Left lung (tissue), 10 donors: ENCODE data around the gene SMIM36. TPM values are rescaled to one million over a fixed set of nuclear protein-coding genes. Genes with fewer than 3 reads are reported as not detected.
A peak's percentile ranks its signal among the peaks of the same experiment; 100 is the strongest.

Source experiments
- ATAC-seq: fragments of 200-7000 bp; cut with Tn5 transposase; one replicate; pipeline ENCODE4 v1.9.1; 2020; ENCODE audit warnings: moderate library complexity
- DNase-seq, 4 donors: peaks; one replicate each; pipeline ENCODE4 v3.0.0-alpha.2; 2013 to 2020
- H3K27ac ChIP-seq, 2 donors: fragments of 200-600 bp; sonication (generic) in 1 of 2; one replicate each; pipeline versions ENCODE4 v1.5.0 to v1.8.0; 2020 to 2021
- H3K27me3 ChIP-seq, 2 donors: fragments of 200-600 bp; sonication (generic) in 1 of 2; one replicate each; pipeline versions ENCODE4 v1.5.0 to v1.8.0; 2020 to 2021
- H3K36me3 ChIP-seq, 2 donors: fragments of 200-600 bp; sonication (generic) in 1 of 2; one replicate each; pipeline versions ENCODE4 v1.5.0 to v1.8.0; 2020 to 2021
- H3K4me1 ChIP-seq, 2 donors: fragments of 200-600 bp; one replicate each; pipeline ENCODE4 v1.8.0; 2021
- H3K4me3 ChIP-seq, 2 donors: fragments of 200-600 bp; sonication (generic) in 1 of 2; one replicate each; pipeline versions ENCODE4 v1.5.0 to v1.8.0; 2020 to 2021; ENCODE audit warnings: mild to moderate bottlenecking in 1 of 2
- H3K9me3 ChIP-seq, 2 donors: fragments of 200-600 bp; sonication (generic) in 1 of 2; one replicate each; pipeline versions ENCODE4 v1.5.0 to v1.8.0; 2020 to 2021
- intact Hi-C, 2 donors: fragments of 100-400 bp; cut with DNase I; formaldehyde crosslinking; loops; one replicate each; pipeline versions ENCODE4 v1.11.2 to v1.14.2; 2022
- polyA plus RNA-seq, 6 donors: library from polyadenylated mRNA; unstranded; fragments of 120-200 nt; gene quantifications; one replicate each; pipeline ENCODE4 v1.2.1, GENCODE V29; 2013; ENCODE audit not compliant: insufficient read length in 6 of 6
- total RNA-seq, 2 donors: library from RNA; stranded (reverse); fragmentation: NEBNext Ultra II Directional; extraction: Animal tissue kit (Norgen Biotek cat#: 25700); gene quantifications; one replicate each; pipeline ENCODE4 v1.2.1, GENCODE V29; 2021
- TF ChIP-seq, protein P1 (sequence below), 2 donors: fragments of 200-600 bp; sonication (generic) in 1 of 2; IDR thresholded peaks; one replicate each; pipeline versions ENCODE4 v1.5.0 to v1.8.0; 2021; ENCODE audit warnings: antibody characterized with exemption in 2 of 2
- donor health status: DM: no; HTN: yes; CAD: no.
- donor health status: DM: no; HTN: no; CAD: no.

Gene SMIM36
- total and polyA plus RNA-seq, 8 donors: 0.11 to 0.28 (median 0.26) TPM; not detected in 2

GRCh38 chr17:55442953-55443683 lies 68.1 kb downstream of the SMIM36 start:
- DNase-seq (no peak), ATAC-seq (no peak)
- no peaks in the 10 kb centered on the region for H3K36me3 ChIP-seq
- no peaks in the 10 kb centered on the region for H3K27me3 ChIP-seq
- intact Hi-C loops: no loop called here
- peaks cover 0 to 6% of the 10 kb centered on the region in 2 donors for H3K4me1 ChIP-seq
- no peaks in the 10 kb centered on the region for H3K9me3 ChIP-seq
- H3K27ac ChIP-seq: no peak overlapping the region
- no peak overlapping the region for H3K4me3 ChIP-seq
- TF ChIP-seq, protein P1, sequence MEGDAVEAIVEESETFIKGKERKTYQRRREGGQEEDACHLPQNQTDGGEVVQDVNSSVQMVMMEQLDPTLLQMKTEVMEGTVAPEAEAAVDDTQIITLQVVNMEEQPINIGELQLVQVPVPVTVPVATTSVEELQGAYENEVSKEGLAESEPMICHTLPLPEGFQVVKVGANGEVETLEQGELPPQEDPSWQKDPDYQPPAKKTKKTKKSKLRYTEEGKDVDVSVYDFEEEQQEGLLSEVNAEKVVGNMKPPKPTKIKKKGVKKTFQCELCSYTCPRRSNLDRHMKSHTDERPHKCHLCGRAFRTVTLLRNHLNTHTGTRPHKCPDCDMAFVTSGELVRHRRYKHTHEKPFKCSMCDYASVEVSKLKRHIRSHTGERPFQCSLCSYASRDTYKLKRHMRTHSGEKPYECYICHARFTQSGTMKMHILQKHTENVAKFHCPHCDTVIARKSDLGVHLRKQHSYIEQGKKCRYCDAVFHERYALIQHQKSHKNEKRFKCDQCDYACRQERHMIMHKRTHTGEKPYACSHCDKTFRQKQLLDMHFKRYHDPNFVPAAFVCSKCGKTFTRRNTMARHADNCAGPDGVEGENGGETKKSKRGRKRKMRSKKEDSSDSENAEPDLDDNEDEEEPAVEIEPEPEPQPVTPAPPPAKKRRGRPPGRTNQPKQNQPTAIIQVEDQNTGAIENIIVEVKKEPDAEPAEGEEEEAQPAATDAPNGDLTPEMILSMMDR (IDR thresholded peaks at IDR 0.05): no peak

- intact Hi-C loops: no loop called here
- DNase-seq: no peak
- ATAC-seq: no peak
These were observed 68.8 kb downstream of the SMIM36 start for GRCh38 chr17:55442462-55442861.

GRCh38 chr17:55441544-55441943 lies 69.7 kb downstream of the SMIM36 start:
- DNase-seq: no peak
- intact Hi-C loops: no loop called here
- Histone ChIP-seq H3K27me3 (no peaks in the 10 kb centered on the region), H3K9me3 (no peaks in the 10 kb centered on the region), H3K36me3 (no peaks in the 10 kb centered on the region), H3K4me1 (peaks cover 6 to 10% of the 10 kb centered on the region in 2 donors), H3K4me3 (no peak overlapping the region), H3K27ac (no peak overlapping the region)
- no peak for ATAC-seq
- TF ChIP-seq, protein P1 (IDR thresholded peaks at IDR 0.05): no peak

More at GRCh38 chr17:55442462-55442861, 68.8 kb downstream of the SMIM36 start:
- TF ChIP-seq, protein P1 (IDR thresholded peaks at IDR 0.05): no peak
- Histone ChIP-seq H3K36me3 (no peaks in the 10 kb centered on the region), H3K4me3 (no peak overlapping the region), H3K9me3 (no peaks in the 10 kb centered on the region), H3K4me1 (peaks cover 1 to 6% of the 10 kb centered on the region in 2 donors), H3K27me3 (no peaks in the 10 kb centered on the region), H3K27ac (no peak overlapping the region)

DNA sequence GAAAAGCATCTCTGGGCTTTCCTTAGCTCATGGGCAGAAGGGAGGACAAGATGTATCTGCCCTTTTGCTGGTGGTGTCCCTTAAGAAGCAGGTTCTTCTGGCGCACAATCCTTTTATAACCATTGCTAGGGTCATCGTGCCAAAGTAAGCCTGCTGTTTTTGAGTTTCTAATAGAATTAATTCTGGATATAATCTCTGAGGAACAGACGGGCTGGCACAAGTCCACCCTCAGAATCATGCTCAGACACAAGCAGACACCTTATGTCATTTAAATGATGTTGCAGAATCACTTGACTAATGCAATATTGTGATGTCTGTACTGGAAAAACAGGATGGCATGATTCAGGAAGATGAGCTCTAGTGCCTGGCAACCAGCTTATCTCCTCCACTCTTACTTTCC lies 70.9 kb downstream of the SMIM36 start:
- Histone ChIP-seq H3K36me3 (no peaks in the 10 kb centered on the region), H3K9me3 (no peaks in the 10 kb centered on the region), H3K4me1 (peaks cover 1 to 11% of the 10 kb centered on the region in 2 donors), H3K27me3 (no peaks in the 10 kb centered on the region), H3K4me3 (no peak overlapping the region), H3K27ac (no peak overlapping the region)
- TF ChIP-seq, protein P1 (IDR thresholded peaks at IDR 0.05): no peak
- ATAC-seq: no peak
- intact Hi-C loops: no loop called here
- no peak for DNase-seq

DNA sequence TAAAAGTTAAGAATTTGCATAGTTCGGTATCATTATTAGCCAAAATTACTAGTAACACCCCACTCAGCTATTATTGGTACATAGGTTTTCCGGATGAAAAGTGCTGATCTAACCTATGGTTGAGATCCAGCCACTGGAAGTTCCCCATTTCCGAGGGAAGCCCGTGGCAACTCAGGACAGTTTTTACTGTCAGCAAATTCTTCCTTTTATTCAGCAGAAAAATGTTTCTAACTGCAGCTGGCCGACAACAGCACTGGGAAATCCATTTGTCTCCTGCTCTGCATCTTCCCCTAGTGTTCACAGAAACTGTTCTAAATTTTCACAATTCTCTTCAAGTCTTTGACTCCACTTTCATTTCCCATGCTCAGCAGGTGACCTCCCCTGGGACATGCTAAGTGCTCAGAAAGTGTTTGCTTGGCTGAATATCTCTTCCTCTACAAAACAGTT lies 74.1 kb downstream of the SMIM36 start:
- no peak overlapping the region for H3K4me3 ChIP-seq
- H3K27me3 ChIP-seq: no peaks in the 10 kb centered on the region
- DNase-seq: peak in 1 of 4 donors; percentile 50
- intact Hi-C loops: no loop called here
- H3K4me1 ChIP-seq: peaks cover 4 to 30% of the 10 kb centered on the region in 2 donors
- no peaks in the 10 kb centered on the region for H3K36me3 ChIP-seq
- ATAC-seq: peak; percentile 14
- peak overlapping the region; percentile 37 to 44 for H3K27ac ChIP-seq
- TF ChIP-seq, protein P1 (IDR thresholded peaks at IDR 0.05): no peak
- H3K9me3 ChIP-seq: no peaks in the 10 kb centered on the region
